HEK293T (cell line): ENCODE measurements around the gene GRAMD4.

ENCODE experiments used
- CTCF ChIA-PET: fragments of 350-600 bp; formaldehyde crosslinking; extraction: SDS; loops from one replicate; lab custom pipeline; 2021; ENCODE audit warnings: antibody characterized with exemption, inconsistent platforms; lab: Yijun Ruan, JAX
- POLR2A ChIA-PET: fragments of 350-600 bp; formaldehyde crosslinking; extraction: SDS; loops from one replicate; lab custom pipeline; 2020; ENCODE audit warnings: antibody characterized with exemption, inconsistent platforms; lab: Yijun Ruan, JAX
- DNase-seq: peaks from one replicate; pipeline ENCODE4 v3.0.0; 2012; ENCODE audit warnings: mixed read lengths; ENCODE audit errors: extremely low spot score
- ARNT ChIP-seq: fragments of 450-650 bp; IDR thresholded peaks from 2 replicates; pipeline ENCODE4 v1.6.1; 2017; ENCODE audit warnings: mild to moderate bottlenecking
- BHLHE40 ChIP-seq: fragments of 450-650 bp; IDR thresholded peaks from 2 replicates; pipeline ENCODE4 v1.6.1; 2016; ENCODE audit warnings: mild to moderate bottlenecking, moderate library complexity, borderline replicate concordance
- CTBP1 ChIP-seq: fragments of 450-650 bp; IDR thresholded peaks from 2 replicates; pipeline ENCODE4 v1.6.1; 2016; ENCODE audit warnings: borderline replicate concordance
- ELF4 ChIP-seq: fragments of 450-650 bp; IDR thresholded peaks from 2 replicates; pipeline ENCODE4 v1.6.1; 2017; ENCODE audit warnings: antibody characterized with exemption
- FOXA1 ChIP-seq: fragments of 450-650 bp; IDR thresholded peaks from 2 replicates; pipeline ENCODE4 v1.6.1; 2016; ENCODE audit warnings: mild to moderate bottlenecking
- FOXK2 ChIP-seq: fragments of 450-650 bp; IDR thresholded peaks from 2 replicates; pipeline ENCODE4 v1.6.1; 2016; ENCODE audit warnings: mild to moderate bottlenecking
- FOXM1 ChIP-seq: fragments of 450-650 bp; IDR thresholded peaks from 2 replicates; pipeline ENCODE4 v1.6.1; 2017; ENCODE audit warnings: mild to moderate bottlenecking, borderline replicate concordance
- HDGF ChIP-seq: fragments of 450-650 bp; IDR thresholded peaks from 2 replicates; pipeline ENCODE4 v1.6.1; 2017; ENCODE audit warnings: antibody characterized with exemption, borderline replicate concordance
- L3MBTL2 ChIP-seq: fragments of 450-650 bp; conservative IDR thresholded peaks from 2 replicates; pipeline ENCODE4 v1.6.1; 2016; ENCODE audit warnings: mild to moderate bottlenecking
- LEF1 ChIP-seq: fragments of 450-650 bp; IDR thresholded peaks from 2 replicates; pipeline ENCODE4 v1.6.1; 2017; ENCODE audit warnings: mild to moderate bottlenecking, borderline replicate concordance
- NFRKB ChIP-seq: fragments of 450-650 bp; IDR thresholded peaks from 2 replicates; pipeline ENCODE4 v1.6.1; 2016; ENCODE audit warnings: mild to moderate bottlenecking, moderate library complexity
- SP1 ChIP-seq: fragments of 450-650 bp; IDR thresholded peaks from 2 replicates; pipeline ENCODE4 v1.6.1; 2017
- SUZ12 ChIP-seq: fragments of 450-650 bp; IDR thresholded peaks from 2 replicates; pipeline ENCODE4 v1.6.1; 2016; ENCODE audit warnings: mild to moderate bottlenecking
- TARDBP ChIP-seq: fragments of 450-650 bp; IDR thresholded peaks from 2 replicates; pipeline ENCODE4 v1.6.1; 2016
- ZNF384 ChIP-seq: fragments of 450-650 bp; IDR thresholded peaks from 2 replicates; pipeline ENCODE4 v1.6.1; 2016
- TF ChIP-seq, protein P1 (sequence below): fragments of 450-650 bp; IDR thresholded peaks from 2 replicates; pipeline ENCODE4 v1.6.1; 2016

GRAMD4 gene

DNA sequence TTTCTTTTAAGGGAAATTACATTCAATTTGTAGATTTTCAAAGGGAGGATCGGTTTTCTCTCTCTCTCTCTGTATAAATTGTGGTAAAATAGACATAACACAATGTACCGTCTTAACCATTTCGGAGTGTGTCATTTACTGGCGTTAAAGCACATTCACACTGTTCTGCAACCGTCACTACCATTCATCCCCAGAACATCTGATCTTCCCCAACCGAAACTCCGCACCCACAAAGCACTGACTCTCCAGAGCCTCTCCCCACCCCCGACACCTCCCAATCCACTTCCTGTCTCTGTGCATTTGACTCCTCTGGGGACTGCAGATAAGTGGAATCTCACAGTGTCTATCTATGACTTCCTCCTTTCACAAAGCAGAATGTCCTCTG lies 15.9 kb upstream of the GRAMD4 start:
- no peak for TF ChIP-seq FOXA1
- TF ChIP-seq FOXM1 = no peak
- TF ChIP-seq TARDBP = no peak
- no peak for TF ChIP-seq ARNT
- no peak for TF ChIP-seq ELF4
- TF ChIP-seq ZNF384 = no peak
- no peak for TF ChIP-seq SP1
- POLR2A ChIA-PET = no interaction called here
- DNase-seq = no peak
- CTCF ChIA-PET = no interaction called here

DNA sequence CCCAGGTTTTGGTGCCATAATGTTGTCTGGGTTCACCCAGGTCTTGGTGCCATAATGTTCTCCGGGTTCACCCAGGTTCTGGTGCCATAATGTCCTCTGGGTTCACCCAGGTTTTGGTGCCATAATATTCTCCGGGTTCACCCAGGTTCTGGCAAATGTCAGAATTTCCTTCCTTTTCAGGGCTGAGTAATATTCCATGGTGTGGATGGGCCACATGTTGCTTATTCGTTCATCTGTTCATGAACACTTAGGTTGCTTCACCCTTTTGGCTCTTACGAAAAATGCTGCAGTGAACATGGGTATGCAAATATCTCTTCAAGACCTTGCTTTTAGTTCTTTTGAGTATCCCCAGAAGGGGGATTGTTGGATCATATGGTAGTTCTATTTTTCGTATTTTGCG lies 15.1 kb upstream of the GRAMD4 start:
- no peak for TF ChIP-seq SUZ12
- no peak for TF ChIP-seq BHLHE40
- no peak for TF ChIP-seq NFRKB
- TF ChIP-seq TARDBP = no peak
- TF ChIP-seq SP1 = no peak
- no peak for TF ChIP-seq ELF4
- no peak for TF ChIP-seq FOXA1
- TF ChIP-seq FOXK2 = no peak
- no peak for TF ChIP-seq ZNF384
- POLR2A ChIA-PET = no interaction called here
- CTCF ChIA-PET = no interaction called here
- DNase-seq = no peak

DNA sequence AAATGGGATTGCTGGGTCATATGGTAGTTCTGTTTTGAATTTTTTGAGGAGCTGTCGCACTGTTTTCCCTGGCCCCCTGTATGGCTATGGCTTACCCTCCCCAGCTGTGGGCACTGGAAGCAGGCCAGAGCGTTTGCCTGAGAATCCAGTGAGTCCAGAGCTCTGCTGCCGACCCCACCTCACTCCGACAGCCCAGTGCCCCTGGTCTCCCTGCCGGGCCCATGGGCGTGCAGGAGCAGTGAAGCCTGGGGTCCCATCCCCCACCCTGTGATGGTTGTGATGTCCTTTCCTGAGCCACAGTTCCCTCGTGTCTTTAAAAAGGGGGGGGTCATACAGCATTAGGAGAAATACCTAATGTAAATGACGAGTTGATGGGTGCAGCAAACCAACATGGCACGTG lies 13.3 kb upstream of the GRAMD4 start:
- no peak for TF ChIP-seq HDGF
- DNase-seq = no peak
- CTCF ChIA-PET = no interaction called here
- POLR2A ChIA-PET = no interaction called here

DNA sequence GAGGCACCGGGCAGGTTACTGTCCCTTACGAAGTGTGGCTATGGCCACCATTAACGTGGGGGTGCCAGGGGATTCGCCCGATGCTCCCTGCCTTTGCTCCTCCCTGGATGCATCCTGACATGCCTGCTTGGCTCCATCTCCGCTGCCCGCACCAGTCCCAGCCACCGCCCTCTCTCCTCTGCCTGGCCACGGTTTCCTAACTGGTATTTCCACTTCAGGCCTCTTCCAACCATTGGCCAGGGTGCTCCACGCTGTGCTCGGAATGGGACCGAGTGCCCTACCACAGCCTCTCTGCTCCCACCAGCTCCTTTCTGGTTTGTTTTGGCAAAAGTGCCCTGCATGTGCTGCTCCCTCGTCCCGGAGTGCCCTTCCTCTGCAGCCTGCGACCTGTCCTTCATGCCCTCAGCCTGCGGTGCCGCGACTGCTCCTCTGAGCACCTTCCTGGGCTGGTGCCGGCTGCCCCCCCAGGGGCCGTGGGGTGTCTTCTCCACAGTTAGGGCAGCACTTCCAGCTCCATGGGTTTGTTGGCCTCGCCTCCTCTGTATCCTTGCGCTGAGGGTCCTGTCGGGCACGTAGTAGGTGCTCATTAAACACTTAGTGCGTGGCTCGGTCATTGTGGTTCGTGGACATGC lies 12.6 kb upstream of the GRAMD4 start:
- POLR2A ChIA-PET = no interaction called here
- TF ChIP-seq L3MBTL2 (no peak), CTBP1 (no peak), NFRKB (no peak), TARDBP (no peak), SP1 (no peak), FOXA1 (no peak)
- no peak for DNase-seq
- CTCF ChIA-PET = no interaction called here

DNA sequence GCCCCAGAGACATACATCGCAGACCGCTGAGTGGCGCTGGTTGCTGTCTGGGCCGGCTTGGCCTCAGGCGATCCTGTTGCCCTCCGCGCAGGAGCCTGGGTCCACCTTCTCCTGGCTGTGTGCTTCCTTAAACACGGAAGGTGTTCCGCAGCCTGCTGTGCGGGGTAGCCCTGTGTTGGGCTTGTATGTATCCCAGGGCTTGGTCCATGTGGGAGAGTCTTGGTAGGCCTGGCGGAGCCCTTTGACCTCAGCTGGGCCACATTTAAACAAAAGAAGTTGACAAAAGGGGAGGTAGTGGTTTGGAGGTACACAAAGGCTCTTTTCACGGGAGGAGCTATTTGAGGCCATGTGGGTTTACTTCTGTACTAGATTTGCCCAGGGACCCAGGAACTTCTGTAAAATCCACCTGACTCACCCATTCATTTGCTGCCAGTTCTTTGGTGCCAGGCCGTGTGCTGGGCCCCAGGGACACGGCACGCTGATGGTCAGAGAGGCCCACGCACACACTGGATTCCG lies 11.0 kb upstream of the GRAMD4 start:
- TF ChIP-seq NFRKB (no peak), FOXA1 (no peak), TARDBP (no peak), FOXK2 (no peak), CTBP1 (no peak), ZNF384 (no peak), ARNT (no peak), L3MBTL2 (no peak), FOXM1 (no peak), ELF4 (no peak), BHLHE40 (no peak), LEF1 (no peak), SUZ12 (no peak), HDGF (no peak), SP1 (no peak)
- TF ChIP-seq, protein P1, sequence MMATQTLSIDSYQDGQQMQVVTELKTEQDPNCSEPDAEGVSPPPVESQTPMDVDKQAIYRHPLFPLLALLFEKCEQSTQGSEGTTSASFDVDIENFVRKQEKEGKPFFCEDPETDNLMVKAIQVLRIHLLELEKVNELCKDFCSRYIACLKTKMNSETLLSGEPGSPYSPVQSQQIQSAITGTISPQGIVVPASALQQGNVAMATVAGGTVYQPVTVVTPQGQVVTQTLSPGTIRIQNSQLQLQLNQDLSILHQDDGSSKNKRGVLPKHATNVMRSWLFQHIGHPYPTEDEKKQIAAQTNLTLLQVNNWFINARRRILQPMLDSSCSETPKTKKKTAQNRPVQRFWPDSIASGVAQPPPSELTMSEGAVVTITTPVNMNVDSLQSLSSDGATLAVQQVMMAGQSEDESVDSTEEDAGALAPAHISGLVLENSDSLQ = no peak
- no peak for DNase-seq
- POLR2A ChIA-PET = no interaction called here
- CTCF ChIA-PET = no interaction called here

DNA sequence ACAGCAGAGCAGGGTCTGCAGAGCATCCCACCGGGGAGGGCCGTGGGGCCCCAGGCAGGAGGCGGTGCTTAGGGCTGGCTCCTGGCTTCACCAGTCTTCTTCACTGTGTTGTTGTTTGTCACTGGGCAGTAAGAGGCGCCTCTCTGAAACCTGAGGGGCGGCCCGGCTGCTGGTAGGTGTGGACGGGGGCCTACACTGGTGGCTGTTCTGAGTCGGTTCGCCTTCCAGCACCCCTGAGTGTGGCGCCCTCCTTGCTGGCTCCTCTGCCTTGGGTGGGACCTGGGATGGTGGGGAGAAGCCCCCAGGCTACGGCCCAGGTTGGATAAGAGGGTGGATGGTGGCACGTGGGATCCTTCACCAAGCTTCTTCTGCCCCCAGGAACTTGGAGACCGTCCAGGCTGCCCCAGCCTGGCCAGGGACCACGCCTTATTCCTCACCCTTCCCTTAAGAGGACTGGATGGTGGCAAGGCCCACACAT lies 10.4 kb upstream of the GRAMD4 start:
- CTCF ChIA-PET = no interaction called here
- no peak for TF ChIP-seq ELF4
- POLR2A ChIA-PET = no interaction called here
- DNase-seq = no peak

DNA sequence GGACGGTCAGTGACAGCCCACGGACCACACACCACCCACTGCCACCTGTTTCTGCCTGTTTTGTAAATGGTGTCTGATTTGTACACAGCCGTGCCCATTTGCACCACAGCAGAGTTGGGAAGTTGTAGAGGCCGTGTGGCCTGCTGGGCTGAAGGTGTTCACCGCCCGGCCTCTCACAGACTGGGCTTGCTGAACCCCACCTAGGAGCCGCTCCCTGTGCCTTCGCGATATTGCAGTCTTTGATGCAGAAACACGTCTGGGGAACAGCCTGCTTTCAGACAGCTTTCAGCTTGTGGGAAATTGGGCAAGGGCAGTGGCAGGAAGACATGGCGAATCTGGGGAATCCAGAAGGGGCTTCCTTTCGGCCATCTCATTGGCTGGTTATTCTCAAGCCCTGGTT lies 9.8 kb upstream of the GRAMD4 start:
- no peak for DNase-seq
- TF ChIP-seq SP1 = no peak
- no peak for TF ChIP-seq FOXM1
- TF ChIP-seq ZNF384 = no peak
- no peak for TF ChIP-seq LEF1
- TF ChIP-seq HDGF = no peak
- no peak for TF ChIP-seq FOXK2
- TF ChIP-seq BHLHE40 = no peak
- TF ChIP-seq ELF4 = no peak
- TF ChIP-seq ARNT = no peak
- TF ChIP-seq L3MBTL2 = no peak
- CTCF ChIA-PET = interaction anchor here (0.7 kb wide), 1 partner anchor 47 kb away, joined by 3 read pairs; no protein-coding TSS in a partner anchor
- POLR2A ChIA-PET = no interaction called here

DNA sequence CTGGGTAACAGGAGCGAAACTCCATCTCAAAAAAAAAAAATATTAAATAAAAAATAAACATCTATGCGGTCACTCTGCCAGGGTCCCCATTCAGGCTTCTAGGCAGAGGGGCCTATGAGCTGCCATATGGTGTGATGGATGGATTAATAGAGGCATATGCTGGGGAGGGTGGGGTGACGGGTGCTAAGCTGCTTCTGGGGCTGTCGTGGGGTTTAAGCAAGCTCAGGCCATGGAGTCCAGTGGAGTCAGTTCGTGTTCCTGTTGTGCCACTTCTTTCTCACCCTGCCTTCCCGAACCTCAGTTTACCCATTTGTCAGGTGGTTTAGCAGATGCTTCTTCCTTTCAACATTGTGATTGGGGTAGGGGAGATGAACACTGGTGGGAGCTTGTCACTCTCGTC lies 9.0 kb upstream of the GRAMD4 start:
- no peak for DNase-seq
- CTCF ChIA-PET = no interaction called here
- TF ChIP-seq CTBP1 (no peak), ELF4 (no peak), HDGF (no peak)
- POLR2A ChIA-PET = no interaction called here
